HG03280 (cell line): Measurements from ENCODE around the gene PAM.

Experiments used
- ATAC-seq: cut with Tn5 transposase; IDR thresholded peaks from one replicate; pipeline ENCODE4 v1.9.1; 2021; ENCODE audit warnings: mild to moderate bottlenecking, moderate library complexity; ENCODE audit not compliant: unreplicated experiment

PAM gene

GRCh38 chr5:102807878-102808502 lies 52.9 kb downstream of the PAM start:
- ATAC-seq, result no peak

- no peak for ATAC-seq
These were observed 53.9 kb downstream of the PAM start for GRCh38 chr5:102809033-102809432.

DNA sequence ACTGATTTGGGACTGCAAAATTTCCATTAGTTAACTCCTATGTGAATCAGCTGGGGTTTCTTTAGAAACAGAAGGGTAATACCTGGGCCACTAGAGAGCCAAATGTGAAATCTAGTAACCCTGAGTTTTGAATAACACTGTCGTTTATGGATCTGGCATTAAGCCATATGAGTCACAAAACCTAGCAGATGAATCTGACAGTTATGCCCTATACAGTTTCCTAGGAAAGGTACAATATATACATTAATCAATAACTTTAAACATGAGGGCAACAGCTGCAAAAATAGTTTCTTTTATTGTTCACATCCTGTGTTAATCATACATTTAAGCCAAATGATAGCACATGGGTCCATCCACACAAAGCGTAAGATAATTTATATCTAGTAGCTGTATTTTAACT lies 56.9 kb downstream of the PAM start:
- ATAC-seq, result no peak

DNA sequence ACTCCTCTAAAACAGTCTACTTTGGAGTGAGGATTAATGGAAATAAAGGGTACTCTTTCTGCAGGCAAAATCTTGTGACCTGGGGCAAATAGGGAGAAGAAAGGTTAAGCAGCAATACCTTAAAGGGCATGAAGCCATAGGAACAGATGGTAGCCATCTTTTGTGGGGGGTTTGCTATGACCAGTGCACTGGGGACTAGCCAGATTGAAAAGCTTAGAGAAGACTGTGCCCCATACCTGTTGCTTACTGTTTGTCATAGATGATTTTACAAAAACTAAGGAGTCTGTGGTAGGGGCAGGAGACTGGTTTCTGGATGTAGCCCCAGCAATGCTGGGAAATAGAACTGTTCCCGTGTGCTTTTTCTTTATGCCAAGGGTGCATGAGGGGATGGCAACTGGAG lies 58.6 kb downstream of the PAM start:
- no peak for ATAC-seq

GRCh38 chr5:102815084-102815483 lies 60.0 kb downstream of the PAM start:
- no peak for ATAC-seq

GRCh38 chr5:102815540-102816332 lies 60.6 kb downstream of the PAM start:
- no peak for ATAC-seq

DNA sequence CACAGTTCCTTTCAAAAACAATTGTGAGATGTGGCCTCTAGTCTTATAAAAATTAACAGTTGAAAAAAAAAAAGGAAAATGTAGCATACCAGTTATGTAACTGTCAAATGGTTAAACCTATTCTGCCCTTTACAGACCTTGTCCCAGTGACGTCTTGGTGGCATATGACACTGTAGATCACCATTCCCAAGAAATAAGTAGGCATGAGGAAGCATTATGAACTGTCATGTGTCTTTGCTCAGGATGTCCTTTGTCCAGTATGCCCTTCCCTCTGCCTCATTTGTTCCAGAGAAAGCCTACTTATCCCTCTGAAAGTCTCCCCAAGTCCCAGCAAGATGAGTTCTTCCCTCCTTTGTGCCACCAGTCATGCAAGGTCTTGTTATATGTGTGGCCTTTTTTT lies 63.2 kb downstream of the PAM start:
- ATAC-seq, result no peak

- ATAC-seq, result no peak
These were observed 63.8 kb downstream of the PAM start for GRCh38 chr5:102818934-102819333.

GRCh38 chr5:102819634-102820033 lies 64.5 kb downstream of the PAM start:
- no peak for ATAC-seq

- ATAC-seq, result no peak
These were observed 68.4 kb downstream of the PAM start for GRCh38 chr5:102823441-102823874.

GRCh38 chr5:102826629-102827028 lies 71.5 kb downstream of the PAM start:
- no peak for ATAC-seq

GRCh38 chr5:102830241-102830640 lies 75.1 kb downstream of the PAM start:
- no peak for ATAC-seq

- ATAC-seq, result no peak
These were observed 77.3 kb downstream of the PAM start for GRCh38 chr5:102832445-102832844.

DNA sequence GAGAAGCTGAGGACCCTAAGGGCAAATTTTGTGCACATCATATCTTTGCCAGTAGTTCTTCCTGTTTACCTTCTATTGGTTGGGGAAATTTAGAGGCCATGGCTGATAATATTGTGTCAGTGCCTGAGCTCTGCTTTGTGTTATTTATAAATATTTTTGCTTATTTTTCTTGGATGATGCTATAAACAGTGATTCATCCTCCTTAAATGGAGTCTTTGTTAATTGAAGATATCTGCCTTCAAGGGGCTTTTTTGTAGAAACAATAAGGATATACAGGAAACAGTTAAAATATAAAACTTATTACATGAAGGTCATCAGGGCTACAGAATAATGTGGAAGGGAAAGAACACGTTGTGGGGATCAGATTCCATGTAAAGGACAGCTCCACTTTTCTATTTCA lies 78.0 kb downstream of the PAM start:
- no peak for ATAC-seq

GRCh38 chr5:102834438-102834964 lies 79.4 kb downstream of the PAM start:
- ATAC-seq, result no peak

GRCh38 chr5:102835717-102836116 lies 80.6 kb downstream of the PAM start:
- no peak for ATAC-seq

GRCh38 chr5:102841021-102841420 lies 85.9 kb downstream of the PAM start:
- no peak for ATAC-seq

GRCh38 chr5:102843997-102844396 lies 88.9 kb downstream of the PAM start:
- no peak for ATAC-seq

GRCh38 chr5:102845041-102845440 lies 89.9 kb downstream of the PAM start:
- ATAC-seq, result no peak

GRCh38 chr5:102850503-102850902 lies 95.4 kb downstream of the PAM start:
- no peak for ATAC-seq

DNA sequence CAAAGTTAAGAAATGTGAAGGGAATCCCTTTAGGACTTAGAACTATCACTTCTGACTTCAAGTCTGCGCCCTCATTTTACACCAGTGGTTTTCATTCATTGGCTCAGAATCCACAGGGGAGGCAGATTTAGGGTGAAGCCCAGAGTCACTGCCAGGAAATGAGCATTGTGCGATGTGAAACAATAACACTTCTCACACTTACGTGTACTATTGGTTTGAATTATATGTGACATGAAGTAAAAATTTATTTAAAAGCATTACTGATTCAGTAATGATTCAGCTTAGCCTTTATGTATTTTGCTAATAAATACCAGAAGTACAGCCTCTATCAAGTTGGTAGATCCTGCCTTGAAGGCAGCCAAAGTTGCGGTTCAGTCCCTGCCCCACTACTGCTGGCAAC lies 98.6 kb downstream of the PAM start:
- ATAC-seq, result no peak

DNA sequence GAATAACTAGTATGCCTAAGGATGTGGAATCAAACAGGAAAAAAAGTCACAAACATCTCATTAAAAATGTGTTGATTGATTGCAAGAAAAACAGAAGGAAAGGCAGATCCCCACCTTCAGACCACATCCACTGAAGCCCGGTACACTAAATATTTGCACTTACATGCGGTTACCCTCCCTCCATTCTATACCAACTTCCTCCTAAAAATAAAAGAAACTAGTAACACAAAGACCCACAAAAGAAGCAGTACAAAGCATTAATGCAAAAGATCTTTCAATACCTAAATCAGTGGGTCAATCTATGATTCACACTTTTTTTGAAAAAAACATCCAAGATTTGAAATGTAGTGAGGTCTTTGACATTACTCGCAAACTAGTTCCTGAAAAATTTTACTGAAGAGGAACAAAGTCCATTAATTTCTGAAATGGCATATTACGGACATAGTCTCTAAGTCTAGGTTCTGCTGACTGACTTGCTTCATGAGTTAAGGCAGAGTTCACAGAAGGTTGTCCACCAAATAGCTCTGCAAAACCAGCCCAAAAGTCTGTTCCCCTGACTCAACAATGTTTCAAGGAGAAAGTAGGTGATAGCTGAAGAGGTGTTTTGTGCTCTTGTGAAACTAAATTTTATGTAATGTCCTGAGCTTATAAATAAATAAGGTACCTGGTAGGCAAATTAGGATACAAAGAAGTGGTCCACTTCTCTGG lies 100.7 kb downstream of the PAM start:
- no peak for ATAC-seq
